ENCODE measurements around the gene KRT4. TPM values are rescaled to one million over a fixed set of nuclear protein-coding genes. Genes with fewer than 3 reads are reported as not detected.

Gene KRT4
- total RNA-seq, 4 donors from 2014 or later = not detected

DNA sequence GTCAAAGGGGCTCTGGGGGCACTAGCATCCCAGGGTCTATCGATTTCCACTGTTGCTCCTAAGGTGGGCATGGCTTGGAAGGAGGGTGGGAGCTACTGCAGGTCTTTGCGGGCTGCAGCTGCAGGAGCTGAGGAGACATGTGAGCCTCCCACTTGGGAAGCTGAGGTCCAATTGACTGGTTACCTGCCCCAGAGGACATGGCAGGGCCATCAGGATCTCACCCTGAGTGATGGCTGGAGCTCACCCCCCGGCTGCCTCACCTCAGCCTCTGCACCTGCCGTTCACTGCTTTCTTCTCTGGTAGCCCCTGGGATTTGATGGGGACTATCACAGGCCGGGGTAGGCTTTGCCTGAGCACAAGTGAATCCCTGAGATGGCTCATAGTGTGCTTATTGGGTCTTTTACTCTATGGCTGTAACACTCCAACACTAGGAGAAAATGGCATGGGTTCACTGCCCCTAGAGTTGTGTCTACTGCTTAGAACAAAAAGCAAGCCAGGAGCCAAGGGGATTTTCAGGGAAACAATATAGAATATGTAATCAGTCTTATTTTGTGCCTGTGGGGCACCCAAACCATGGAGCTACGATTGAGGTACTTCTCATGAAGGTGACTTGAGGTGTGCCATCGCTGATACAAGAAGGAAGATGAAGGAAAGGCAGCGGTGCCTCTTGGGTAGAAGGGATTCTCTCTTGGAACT lies 3.2 kb upstream of the KRT4 start:
- TF ChIP-seq, protein P1, sequence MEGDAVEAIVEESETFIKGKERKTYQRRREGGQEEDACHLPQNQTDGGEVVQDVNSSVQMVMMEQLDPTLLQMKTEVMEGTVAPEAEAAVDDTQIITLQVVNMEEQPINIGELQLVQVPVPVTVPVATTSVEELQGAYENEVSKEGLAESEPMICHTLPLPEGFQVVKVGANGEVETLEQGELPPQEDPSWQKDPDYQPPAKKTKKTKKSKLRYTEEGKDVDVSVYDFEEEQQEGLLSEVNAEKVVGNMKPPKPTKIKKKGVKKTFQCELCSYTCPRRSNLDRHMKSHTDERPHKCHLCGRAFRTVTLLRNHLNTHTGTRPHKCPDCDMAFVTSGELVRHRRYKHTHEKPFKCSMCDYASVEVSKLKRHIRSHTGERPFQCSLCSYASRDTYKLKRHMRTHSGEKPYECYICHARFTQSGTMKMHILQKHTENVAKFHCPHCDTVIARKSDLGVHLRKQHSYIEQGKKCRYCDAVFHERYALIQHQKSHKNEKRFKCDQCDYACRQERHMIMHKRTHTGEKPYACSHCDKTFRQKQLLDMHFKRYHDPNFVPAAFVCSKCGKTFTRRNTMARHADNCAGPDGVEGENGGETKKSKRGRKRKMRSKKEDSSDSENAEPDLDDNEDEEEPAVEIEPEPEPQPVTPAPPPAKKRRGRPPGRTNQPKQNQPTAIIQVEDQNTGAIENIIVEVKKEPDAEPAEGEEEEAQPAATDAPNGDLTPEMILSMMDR (IDR thresholded peaks at IDR 0.05) = no peak
- ATAC-seq (ENCODE audit: low FRiP score) (no peak), DNase-seq (ENCODE audit: low spot score) (no peak)

DNA sequence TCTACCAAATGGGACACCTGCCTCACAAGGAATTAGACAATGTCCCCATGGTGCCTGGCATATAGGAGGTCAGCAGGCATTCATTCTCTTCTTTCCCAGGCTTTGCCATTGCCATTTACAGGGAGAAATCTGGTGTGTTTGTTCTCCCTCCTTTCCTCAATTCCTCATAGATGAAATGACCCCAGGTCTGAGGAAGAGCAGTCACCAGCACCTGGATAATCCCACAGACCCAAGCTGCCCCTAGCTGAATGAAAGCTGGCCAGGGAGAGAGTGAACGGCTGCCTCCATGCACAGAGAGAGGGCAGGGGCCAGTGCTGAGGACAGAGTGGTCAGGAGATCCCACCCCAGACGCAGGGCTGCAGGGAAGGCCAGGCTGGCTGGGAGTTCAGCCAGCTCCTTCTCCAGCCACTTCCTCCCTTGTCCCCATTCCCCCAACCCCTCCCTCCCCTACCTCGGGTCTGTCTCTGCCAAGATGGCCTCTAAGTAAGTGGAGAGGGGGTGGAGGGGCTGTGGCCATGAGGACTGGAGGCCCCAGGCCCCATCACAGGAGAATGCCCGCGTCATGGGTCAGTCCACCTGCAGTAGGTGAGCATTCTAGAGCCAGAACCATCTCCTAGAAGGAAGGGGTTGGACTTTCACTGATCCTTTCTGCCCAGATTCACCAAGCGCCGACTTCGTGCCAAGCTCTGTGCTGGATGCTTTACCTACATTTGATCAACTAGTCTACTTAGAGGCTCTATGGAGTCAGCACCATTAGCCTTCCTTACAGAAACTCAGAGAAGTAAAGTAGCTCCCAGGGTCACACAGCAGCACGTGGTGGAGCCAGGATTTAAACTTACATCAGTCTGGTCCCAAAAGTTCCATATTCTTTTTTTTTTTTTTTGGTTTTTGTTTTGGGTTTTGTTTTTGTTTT lies 2.0 kb upstream of the KRT4 start:
- no peak for DNase-seq (ENCODE audit: low spot score)
- TF ChIP-seq, protein P1 (IDR thresholded peaks at IDR 0.05) = no peak
- ATAC-seq (ENCODE audit: low FRiP score) = no peak

DNA sequence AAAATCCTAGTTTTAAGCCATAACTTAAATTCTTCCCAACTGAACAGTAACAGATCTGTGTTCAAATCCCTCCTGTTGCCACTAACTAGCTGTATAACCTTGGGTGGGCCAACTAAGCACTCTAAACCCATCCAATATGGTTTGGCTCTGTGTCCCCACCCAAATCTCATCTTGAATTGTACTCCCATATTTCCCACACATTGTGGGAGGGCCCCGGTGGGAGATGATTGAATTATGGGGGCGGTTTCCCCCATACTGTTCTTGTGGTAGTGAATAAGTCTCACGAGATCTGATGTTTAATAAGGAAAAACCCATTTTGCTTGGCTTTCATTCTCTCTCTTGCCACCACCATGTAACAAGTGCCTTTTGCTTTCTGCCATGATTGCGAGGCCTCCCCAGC lies 1.2 kb upstream of the KRT4 start:
- no peak for ATAC-seq (ENCODE audit: low FRiP score)
- TF ChIP-seq, protein P1 (IDR thresholded peaks at IDR 0.05) = no peak

DNA sequence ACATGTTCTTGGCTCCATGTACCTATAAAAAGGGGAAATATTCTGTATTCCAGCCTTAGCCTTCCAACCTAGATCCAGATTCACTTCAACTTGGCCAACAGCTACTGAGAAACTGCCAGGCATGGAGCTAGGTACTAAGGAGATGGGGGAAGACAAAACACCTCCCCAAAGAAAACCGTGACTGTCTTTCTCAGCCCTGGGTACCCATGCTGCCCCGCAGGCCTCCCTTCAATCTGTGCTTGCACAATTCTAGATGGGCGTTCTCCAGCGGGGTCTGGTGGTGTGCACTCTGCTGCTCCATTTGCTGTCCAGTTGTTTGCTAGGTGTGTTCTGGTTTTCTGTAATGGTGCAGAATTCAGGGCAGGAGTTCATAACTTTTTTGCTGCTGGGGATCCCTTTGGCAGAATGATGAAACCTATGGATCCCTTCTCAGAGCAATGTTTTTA lies 817 bp upstream of the KRT4 start:
- DNase-seq (ENCODE audit: low spot score) (no peak), ATAC-seq (ENCODE audit: low FRiP score) (no peak)
- TF ChIP-seq, protein P1 (IDR thresholded peaks at IDR 0.05) = no peak

More for the DNA sequence above, 1.2 kb upstream of the KRT4 start:
- no peak for DNase-seq (ENCODE audit: low spot score)

DNA sequence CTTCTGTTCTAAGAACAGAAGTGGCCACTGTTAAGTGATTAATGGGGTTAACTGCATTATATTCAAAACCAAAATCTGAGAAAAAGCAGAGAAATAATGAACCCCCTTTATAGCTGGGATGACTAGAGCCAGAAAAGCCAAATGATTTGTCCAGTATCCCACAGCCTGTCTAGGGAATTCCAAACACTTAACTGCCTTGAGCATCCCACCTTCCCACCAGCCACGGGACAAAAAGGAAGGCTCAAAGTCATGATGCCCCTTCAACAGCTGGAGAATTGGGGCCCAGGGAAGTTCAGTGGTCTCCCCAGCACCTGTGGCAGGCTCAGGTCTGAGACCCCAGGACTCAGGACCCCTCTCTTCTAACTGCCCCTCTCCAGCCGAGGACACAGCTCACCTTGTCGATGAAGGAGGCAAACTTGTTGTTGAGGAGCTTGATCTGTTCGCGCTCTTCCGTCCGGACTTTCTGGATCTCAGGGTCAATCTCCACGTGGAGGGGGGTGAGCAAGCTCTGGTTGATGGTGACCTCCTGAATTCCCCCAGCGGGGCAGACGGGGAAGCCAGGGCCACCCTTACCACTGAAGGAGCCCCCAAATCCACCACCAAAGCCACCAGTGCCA lies 605 bp downstream of the KRT4 start:
- no peak for ATAC-seq (ENCODE audit: low FRiP score)
- TF ChIP-seq, protein P1 (IDR thresholded peaks at IDR 0.05) = no peak

DNA sequence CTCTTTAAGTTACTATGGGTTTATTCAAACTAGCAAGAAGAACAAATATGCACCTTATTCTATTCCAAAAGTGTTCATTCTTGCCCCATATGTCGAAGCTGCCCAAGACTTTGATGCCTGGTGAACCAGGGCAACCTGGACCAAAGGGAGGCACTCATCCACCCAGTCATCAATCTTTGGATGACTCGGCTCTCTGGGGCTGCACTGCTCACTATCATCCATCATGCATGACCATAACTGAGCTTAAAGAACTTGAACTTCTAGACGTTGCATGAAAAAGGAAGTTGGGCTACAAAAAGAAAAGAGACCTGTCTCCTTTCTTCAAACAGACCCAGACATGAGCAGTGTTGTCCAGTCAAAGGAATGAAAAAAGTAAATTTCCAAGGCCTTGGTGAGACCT lies 1.2 kb downstream of the KRT4 start:
- no peak for ATAC-seq (ENCODE audit: low FRiP score)
- TF ChIP-seq, protein P1 (IDR thresholded peaks at IDR 0.05) = no peak
- no peak for DNase-seq (ENCODE audit: low spot score)

More for the DNA sequence above, 605 bp downstream of the KRT4 start:
- no peak for DNase-seq (ENCODE audit: low spot score)
